Activated CD4-positive, alpha-beta T cell treated with anti-CD3 and anti-CD28 coated beads, Interleukin-2, amount 10 ng/mL, durations not matched to agents 7 days and 5 days (primary cell): ENCODE results near the gene PTPRM. TPM values are rescaled to one million over a fixed set of nuclear protein-coding genes. Genes with fewer than 3 reads are reported as not detected.

Experiments used
- CTCF ChIA-PET: fragments of 350-600 bp; sonication (Branson Sonifier 250); formaldehyde crosslinking; loops from one replicate; lab custom pipeline; 2021; ENCODE audit warnings: antibody characterized with exemption; lab: Charles Lee
- POLR2A ChIA-PET: fragments of 350-600 bp; sonication (Branson Sonifier 250); formaldehyde crosslinking; loops from one replicate; lab custom pipeline; 2021; ENCODE audit warnings: antibody characterized with exemption; lab: Charles Lee
- DNase-seq: peaks from one replicate; pipeline ENCODE4 v3.0.0-alpha.2; 2020
- H3K27ac Mint-ChIP-seq: one replicate; pipeline ENCODE4 v1.8.0; 2021; ENCODE audit warnings: mild to moderate bottlenecking, moderate library complexity, mixed read lengths
- H3K27me3 Mint-ChIP-seq: one replicate; pipeline ENCODE4 v1.8.0; 2021; ENCODE audit warnings: mixed read lengths
- H3K36me3 Mint-ChIP-seq: one replicate; pipeline ENCODE4 v1.8.0; 2021; ENCODE audit warnings: low read depth, mixed read lengths
- H3K4me1 Mint-ChIP-seq: one replicate; pipeline ENCODE4 v1.8.0; 2021; ENCODE audit warnings: mixed read lengths
- H3K4me3 Mint-ChIP-seq: one replicate; pipeline ENCODE4 v1.8.0; 2021; ENCODE audit warnings: mild to moderate bottlenecking, moderate library complexity, mixed read lengths
- H3K9me3 Mint-ChIP-seq: one replicate; pipeline ENCODE4 v1.8.0; 2021; ENCODE audit warnings: mixed read lengths
- total RNA-seq, 2 experiments: library from RNA; stranded (reverse); gene quantifications; one replicate each; pipeline ENCODE4 v1.2.3, GENCODE V29; 2021

The PTPRM gene
- total RNA-seq, 2 experiments from 2014 or later, result 5.1 to 10.5 TPM

GRCh38 chr18:8448130-8448529 is 881.0 kb downstream of the PTPRM start:
- Mint-ChIP-seq H3K27ac (no peak overlapping the region), H3K9me3 (no peaks in the 10 kb centered on the region), H3K4me1 (no peaks in the 10 kb centered on the region), H3K27me3 (peaks cover 7% of the 10 kb centered on the region), H3K36me3 (no peaks in the 10 kb centered on the region), H3K4me3 (no peak overlapping the region)
- DNase-seq, result no peak
- CTCF ChIA-PET, result no interaction called here
- POLR2A ChIA-PET, result no interaction called here

GRCh38 chr18:8450013-8450412 is 882.9 kb downstream of the PTPRM start:
- POLR2A ChIA-PET, result no interaction called here
- no peaks in the 10 kb centered on the region for H3K36me3 Mint-ChIP-seq
- CTCF ChIA-PET, result no interaction called here
- H3K4me3 Mint-ChIP-seq, result no peak overlapping the region
- peaks cover 7% of the 10 kb centered on the region for H3K27me3 Mint-ChIP-seq
- no peaks in the 10 kb centered on the region for H3K9me3 Mint-ChIP-seq
- no peak for DNase-seq
- no peak overlapping the region for H3K27ac Mint-ChIP-seq
- H3K4me1 Mint-ChIP-seq, result no peaks in the 10 kb centered on the region

GRCh38 chr18:8450898-8451665 is 884.0 kb downstream of the PTPRM start:
- CTCF ChIA-PET, result no interaction called here
- no peak overlapping the region for H3K27ac Mint-ChIP-seq
- no peak for DNase-seq
- no peaks in the 10 kb centered on the region for H3K4me1 Mint-ChIP-seq
- peaks cover 7% of the 10 kb centered on the region for H3K27me3 Mint-ChIP-seq
- no peak overlapping the region for H3K4me3 Mint-ChIP-seq
- no peaks in the 10 kb centered on the region for H3K9me3 Mint-ChIP-seq
- H3K36me3 Mint-ChIP-seq, result no peaks in the 10 kb centered on the region
- POLR2A ChIA-PET, result no interaction called here

GRCh38 chr18:8453528-8453927 is 886.4 kb downstream of the PTPRM start:
- Mint-ChIP-seq H3K27me3 (peaks cover 4% of the 10 kb centered on the region), H3K9me3 (no peaks in the 10 kb centered on the region), H3K4me3 (no peak overlapping the region), H3K36me3 (no peaks in the 10 kb centered on the region), H3K27ac (no peak overlapping the region), H3K4me1 (no peaks in the 10 kb centered on the region)
- ChIA-PET CTCF (no interaction called here), POLR2A (no interaction called here)
- no peak for DNase-seq

- no peaks in the 10 kb centered on the region for H3K4me1 Mint-ChIP-seq
- POLR2A ChIA-PET, result no interaction called here
- DNase-seq, result no peak
- no peaks in the 10 kb centered on the region for H3K36me3 Mint-ChIP-seq
- CTCF ChIA-PET, result no interaction called here
- H3K4me3 Mint-ChIP-seq, result no peak overlapping the region
- H3K27ac Mint-ChIP-seq, result no peak overlapping the region
- H3K9me3 Mint-ChIP-seq, result no peaks in the 10 kb centered on the region
- H3K27me3 Mint-ChIP-seq, result peaks cover 4% of the 10 kb centered on the region
Observed at GRCh38 chr18:8454136-8454535, 887.0 kb downstream of the PTPRM start.

GRCh38 chr18:8455661-8456614 is 888.8 kb downstream of the PTPRM start:
- ChIA-PET CTCF (no interaction called here), POLR2A (no interaction called here)
- Mint-ChIP-seq H3K27me3 (no peaks in the 10 kb centered on the region), H3K27ac (no peak overlapping the region), H3K36me3 (no peaks in the 10 kb centered on the region), H3K9me3 (no peaks in the 10 kb centered on the region), H3K4me1 (no peaks in the 10 kb centered on the region), H3K4me3 (no peak overlapping the region)
- DNase-seq, result no peak
